NCI-H2081 (cell line): ENCODE data around the gene CCDC116.
"Not testable (repeated sequence)": the region's sequence is repeated elsewhere in the genome, so short reads cannot be mapped to it uniquely, and the experiment has no call there.

ENCODE experiments used
- DNase-seq, 2 experiments: peaks; one replicate each; lab custom pipeline; 2025; lab: John Stamatoyannopoulos, UW

Gene CCDC116

GRCh38 chr22:21632237-21632895, at the start of gene CCDC116:
CCDC116 (plus strand) TSS chr22:21632760; CDS start chr22:21633182, 422 bp downstream.
- DNase-seq: no peak

GRCh38 chr22:21582801-21583740, 49.5 kb upstream of the CCDC116 start:
- DNase-seq: no peak

- DNase-seq: no peak
Observed at GRCh38 chr22:21585389-21585788, 47.2 kb upstream of the CCDC116 start.

DNA sequence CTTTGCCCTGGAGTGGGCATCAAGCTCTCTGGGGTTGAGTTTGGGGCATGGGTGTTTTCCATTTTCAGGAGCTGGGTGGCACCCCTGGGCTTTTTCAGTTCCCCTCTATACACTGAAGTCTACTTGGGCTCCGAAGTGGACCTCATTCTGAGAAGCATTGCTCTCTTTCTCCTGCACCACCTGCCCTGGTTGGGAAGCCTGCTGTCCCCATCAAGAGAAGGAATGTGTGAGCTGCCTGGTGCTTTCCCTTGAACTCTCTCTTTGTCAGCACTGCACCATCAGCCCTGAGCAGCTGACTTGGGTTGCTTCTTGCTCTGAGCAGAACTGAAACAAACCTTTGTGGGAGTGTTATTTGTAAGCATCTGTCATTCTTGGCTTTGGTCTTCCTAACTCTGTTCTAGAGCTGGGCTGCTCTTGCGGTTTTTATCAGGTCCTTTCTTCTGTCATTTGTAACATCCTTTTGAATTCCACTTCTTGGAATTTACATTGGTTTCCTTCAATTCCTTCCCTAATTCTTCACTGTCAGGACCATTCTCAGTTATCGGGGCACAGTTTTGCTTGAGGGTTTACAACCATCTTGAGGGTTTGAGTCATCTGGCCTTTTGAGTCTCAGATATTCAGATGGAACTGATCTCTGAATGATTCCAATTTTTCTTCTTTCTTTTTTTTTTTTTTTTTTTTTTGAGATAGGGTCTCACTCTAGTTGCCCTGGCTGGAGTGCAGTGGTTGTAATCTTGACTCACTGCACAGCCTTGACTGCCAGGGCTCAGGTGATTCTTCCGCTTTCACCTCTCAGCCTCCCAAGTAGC, 44.6 kb upstream of the CCDC116 start:
- no peak for DNase-seq

GRCh38 chr22:21589396-21589795, 43.2 kb upstream of the CCDC116 start:
- no peak for DNase-seq

DNA sequence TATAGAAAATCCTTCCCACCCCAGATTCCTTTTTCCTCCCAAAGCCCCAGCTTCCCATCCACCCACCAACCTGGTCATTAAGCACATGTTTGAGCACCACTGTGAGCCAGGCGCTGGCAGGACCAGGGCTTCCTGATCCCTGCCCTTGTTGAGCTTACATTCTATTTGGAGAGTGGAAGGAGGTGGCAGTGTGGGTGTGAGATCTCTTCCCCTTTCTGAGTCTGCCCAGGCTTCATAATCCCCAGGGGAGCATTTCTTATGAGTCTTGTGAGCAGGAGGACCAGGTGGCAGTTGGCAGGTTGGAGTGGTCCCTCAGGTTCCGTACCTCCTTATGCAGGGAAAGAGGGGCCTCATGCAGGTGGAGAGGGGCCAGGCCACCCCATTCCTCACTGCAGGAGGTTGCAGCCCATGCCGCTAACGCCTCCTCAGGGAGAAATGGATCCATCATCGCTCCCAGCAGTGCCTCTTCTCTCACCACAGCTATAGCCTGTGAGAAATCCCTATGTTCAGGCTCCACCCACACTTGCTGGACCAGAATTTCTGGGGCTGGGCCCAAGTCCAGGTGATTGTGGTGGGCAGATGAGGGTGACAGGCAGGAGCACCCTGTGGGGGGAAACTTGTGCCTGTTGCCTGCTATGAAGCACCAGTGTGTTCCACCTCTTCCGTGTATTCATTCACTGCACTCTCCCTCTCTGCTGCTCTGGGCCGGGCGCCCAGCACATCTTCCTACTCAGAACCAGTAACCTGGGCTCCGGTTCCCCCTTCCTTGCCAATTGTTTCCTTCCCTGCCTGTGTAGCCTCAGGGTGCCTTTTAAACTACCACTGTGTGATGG, 41.5 kb upstream of the CCDC116 start:
- DNase-seq: no peak

- no peak for DNase-seq
Observed at GRCh38 chr22:21591695-21592094, 40.9 kb upstream of the CCDC116 start.

DNA sequence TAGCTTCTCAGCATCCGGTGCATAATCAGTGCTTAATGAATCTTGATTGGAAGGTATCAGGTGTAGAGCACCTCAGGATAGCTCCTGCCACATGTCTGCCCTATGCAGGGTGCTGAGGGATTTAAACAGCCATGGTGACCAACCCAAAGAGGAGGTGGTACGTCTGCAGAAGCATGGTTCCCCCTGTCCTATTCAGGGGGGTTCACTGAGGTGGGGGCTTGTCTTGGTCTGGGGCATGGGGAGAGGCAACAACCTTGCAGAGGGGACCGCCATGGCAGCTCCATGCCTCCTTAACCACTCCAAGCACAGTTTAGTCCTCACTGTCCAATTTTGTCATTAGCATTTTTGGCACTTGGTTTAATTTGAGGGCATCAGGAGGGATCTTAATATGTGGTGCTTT, 40.1 kb upstream of the CCDC116 start:
- no peak for DNase-seq

GRCh38 chr22:21593406-21594232, 38.9 kb upstream of the CCDC116 start:
- no peak for DNase-seq

DNA sequence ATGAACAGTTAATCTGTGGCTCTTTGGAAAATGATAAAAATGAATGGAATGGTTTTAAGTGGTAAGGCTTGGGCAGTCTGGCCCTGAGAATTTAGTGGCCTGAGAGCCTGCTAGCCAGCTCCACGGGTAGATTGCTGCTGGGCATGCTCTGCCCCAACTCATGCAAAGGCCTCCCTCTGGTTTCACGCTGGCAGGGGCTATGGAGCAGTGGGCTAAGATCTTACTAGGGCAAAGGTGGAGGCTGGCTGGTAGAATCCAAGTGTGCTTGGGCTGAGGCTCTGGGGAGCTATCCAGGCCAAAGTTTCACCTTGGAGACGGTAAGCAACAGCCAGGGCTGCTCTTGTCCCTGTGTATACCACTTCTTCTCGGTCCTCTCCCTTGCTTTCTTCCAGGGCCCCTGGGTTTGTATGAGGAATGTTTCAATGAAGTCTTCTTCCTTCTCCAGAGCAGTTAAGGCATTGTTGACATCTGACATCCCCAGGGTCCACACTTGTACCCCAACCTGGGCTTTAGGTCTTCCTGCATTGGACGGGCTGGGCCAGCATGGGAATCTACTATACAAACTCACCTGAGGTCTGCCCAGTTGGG, 37.6 kb upstream of the CCDC116 start:
- no peak for DNase-seq

GRCh38 chr22:21596356-21597135, 36.0 kb upstream of the CCDC116 start:
- DNase-seq: not testable (repeated sequence)

GRCh38 chr22:21598302-21598701, 34.3 kb upstream of the CCDC116 start:
- DNase-seq: no peak

GRCh38 chr22:21599053-21599893, 33.3 kb upstream of the CCDC116 start:
- DNase-seq: no peak

GRCh38 chr22:21602579-21602978, 30.0 kb upstream of the CCDC116 start:
- no peak for DNase-seq

- no peak for DNase-seq
Observed at GRCh38 chr22:21603973-21604372, 28.6 kb upstream of the CCDC116 start.

DNA sequence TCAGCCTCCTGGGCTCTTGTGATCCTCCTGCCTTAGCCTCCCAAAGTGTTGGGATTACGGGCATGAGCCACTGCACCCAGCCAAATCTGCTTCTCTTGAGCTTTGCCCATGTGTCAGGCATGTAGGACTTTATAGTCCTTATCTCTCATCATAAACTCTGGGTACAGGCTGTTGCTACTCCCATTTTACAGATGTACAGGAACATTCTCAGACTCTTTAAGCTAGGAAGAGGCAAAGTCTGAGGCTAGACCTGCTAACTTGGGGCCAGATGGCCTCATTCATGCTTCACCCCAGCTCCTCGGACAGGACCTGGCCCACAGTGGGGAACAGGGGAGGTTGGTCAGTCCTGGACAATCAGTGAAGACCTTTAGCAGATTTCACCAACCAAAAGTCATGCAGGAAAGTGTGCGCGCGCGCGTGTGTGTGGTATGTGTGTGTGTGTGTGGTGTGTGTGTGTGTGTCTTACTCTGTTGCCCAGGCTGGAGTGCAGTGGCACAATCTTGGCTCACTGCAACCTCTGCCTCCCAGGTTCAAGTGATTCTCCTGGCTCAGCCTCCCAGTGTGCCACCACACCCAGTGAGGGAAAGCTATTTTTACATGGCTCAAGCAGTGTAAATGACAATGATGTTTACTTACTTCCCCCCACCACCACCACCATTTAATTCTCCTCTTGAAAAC, 26.5 kb upstream of the CCDC116 start:
- DNase-seq: no peak

DNA sequence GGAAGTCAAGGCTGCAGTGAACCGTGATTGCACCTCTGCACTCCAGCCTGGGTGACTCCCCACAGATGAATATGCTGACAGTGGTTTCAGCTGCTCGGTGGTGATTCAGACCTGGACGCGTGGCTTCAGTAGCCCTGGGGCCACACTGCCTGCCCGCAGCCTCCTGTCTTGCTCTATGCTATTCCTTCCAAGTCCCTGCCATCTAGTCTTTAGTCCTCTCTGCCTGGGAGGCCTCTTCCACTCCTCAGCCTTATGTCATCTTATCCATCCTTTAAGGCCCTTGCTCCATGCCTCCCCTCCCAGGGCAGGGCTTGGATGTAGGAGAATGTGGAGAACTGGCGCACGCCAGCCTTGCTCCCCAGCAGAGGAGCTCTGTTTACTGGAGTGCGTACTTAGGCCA, 25.8 kb upstream of the CCDC116 start:
- no peak for DNase-seq
